GM11168 (cell line): ENCODE data around the gene ARHGEF10L.
"Not testable (repeated sequence)": the region's sequence is repeated elsewhere in the genome, so short reads cannot be mapped to it uniquely, and the experiment has no call there.

Source experiments
- in situ Hi-C: fragments of 300-500 bp; cut with MboI; formaldehyde crosslinking; loops from one replicate; pipeline ENCODE4 v1.12.0; 2022; ENCODE audit warnings: low sequenced_read_pairs; ENCODE audit not compliant: unreplicated experiment

The ARHGEF10L gene

GRCh38 chr1:17627239-17628052 lies 87.9 kb downstream of the ARHGEF10L start:
- in situ Hi-C loops, result no loop called here

DNA sequence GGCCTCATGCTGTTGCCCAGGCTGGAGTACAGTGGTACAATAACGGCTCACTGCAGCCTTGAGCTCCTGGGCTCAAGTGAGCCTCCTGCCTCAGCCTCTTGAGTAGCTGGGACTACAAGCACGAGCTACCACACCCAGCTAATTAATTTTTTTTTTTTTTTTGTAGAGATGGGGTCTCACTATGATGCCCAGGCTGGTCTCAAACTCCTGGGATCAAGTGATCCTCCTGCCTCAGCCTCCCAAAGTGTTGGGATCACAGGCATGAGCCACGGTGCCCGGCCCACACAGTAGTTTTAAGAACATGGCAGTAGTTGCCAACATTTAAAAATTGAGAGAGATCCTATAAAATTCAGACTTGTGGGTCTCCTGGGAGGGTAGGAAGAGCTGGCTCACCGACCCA lies 89.5 kb downstream of the ARHGEF10L start:
- in situ Hi-C loops, result not testable (repeated sequence)

GRCh38 chr1:17629460-17629859 lies 90.0 kb downstream of the ARHGEF10L start:
- in situ Hi-C loops, result no loop called here

- in situ Hi-C loops, result no loop called here
Measured at GRCh38 chr1:17630048-17630830, 90.7 kb downstream of the ARHGEF10L start.

GRCh38 chr1:17630986-17631385 lies 91.5 kb downstream of the ARHGEF10L start:
- in situ Hi-C loops, result no loop called here

GRCh38 chr1:17631410-17631809 lies 91.9 kb downstream of the ARHGEF10L start:
- in situ Hi-C loops, result no loop called here

- in situ Hi-C loops, result no loop called here
Measured at GRCh38 chr1:17632106-17632505, 92.6 kb downstream of the ARHGEF10L start.

DNA sequence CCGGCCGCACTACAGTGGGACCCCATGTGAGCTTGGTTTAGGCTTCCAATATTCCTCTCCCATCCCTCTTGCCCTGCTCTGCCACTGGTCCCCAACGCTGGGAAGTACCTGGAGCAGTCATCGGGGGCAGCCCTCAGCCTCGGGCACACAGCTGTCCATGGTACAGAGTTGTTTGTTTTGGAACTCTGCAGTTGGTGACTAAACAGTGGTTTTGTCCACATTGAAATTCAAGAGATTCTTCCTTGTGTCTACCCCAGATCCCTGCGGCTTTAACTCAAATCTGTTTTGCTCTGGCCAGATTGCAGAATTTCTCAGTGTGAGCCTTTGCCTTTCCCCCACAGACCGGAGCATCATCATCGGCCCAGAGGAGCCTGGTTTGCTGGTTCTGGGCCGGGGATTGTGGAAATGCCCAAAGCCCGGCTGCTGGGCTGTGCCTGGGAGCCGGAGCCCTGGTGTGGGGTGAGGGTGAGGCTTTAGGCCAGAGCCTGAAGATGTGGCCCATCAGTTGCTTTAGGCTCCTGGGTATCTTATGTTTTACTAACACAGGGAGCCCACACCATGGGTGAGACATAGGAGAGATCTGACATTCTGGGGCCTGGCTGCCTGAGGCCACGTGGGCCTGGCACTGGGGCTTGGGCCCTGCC lies 93.2 kb downstream of the ARHGEF10L start:
- in situ Hi-C loops, result no loop called here

DNA sequence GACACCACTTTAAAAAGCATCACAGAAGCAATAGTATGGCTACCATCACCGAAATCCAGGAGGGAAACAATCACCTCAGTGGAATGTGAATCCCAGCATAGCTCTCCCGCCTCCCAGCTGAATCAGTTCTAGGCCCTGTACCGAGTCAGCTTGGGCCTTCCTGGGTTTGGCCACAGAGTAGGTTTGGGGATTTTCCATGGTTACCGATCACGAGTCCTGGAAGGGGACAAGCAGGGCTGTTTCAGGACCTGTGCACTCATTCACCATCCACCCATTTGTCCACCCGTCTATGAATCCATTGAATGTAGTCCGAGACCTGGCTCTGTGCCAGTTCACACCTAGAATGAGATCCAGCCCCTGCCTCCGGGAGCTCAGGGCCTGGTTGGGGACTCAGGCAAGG lies 94.2 kb downstream of the ARHGEF10L start:
- in situ Hi-C loops, result no loop called here

DNA sequence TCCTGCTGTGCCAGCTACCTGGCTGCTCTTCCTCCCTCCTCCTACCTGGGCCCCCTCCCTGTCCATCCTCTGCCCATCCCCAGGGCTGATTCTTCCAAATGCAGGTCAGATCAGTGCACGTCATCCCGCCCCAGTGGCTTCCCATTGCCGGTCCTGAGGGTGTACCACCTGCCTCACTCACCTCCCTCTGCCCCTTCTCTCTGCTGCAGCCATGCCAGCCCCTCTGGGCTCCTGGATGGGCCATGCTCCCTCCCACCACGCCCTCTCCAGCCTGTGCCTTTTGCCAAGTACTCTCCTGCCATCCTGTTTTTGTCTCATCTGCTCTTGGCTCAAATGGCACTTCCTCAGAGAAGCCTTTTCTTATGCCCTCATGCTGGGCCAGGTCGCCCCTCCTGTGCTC lies 95.8 kb downstream of the ARHGEF10L start:
- in situ Hi-C loops, result no loop called here

DNA sequence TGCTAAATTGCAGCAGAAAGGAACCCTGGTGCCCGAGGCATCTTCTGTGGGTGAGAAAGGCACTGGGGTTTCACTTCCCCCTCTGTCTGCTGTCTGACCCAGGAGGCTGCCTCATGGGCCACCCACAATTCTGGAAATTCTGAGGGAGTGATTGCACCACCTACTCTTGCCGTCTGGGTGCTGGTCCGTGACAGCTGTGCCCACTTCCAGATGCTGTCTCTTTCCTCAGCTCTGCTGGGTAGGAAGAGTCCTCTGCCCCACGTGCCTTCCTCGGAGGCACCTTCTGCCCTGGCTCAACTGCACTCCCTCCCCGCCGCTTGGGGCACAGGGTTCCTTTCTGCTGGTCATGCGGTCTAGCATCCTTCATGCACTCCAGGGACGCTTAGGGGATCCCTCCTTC lies 96.3 kb downstream of the ARHGEF10L start:
- in situ Hi-C loops, result no loop called here

- in situ Hi-C loops, result no loop called here
Measured at GRCh38 chr1:17636612-17637011, 97.1 kb downstream of the ARHGEF10L start.

- in situ Hi-C loops, result no loop called here
Measured at GRCh38 chr1:17637055-17637454, 97.6 kb downstream of the ARHGEF10L start.

DNA sequence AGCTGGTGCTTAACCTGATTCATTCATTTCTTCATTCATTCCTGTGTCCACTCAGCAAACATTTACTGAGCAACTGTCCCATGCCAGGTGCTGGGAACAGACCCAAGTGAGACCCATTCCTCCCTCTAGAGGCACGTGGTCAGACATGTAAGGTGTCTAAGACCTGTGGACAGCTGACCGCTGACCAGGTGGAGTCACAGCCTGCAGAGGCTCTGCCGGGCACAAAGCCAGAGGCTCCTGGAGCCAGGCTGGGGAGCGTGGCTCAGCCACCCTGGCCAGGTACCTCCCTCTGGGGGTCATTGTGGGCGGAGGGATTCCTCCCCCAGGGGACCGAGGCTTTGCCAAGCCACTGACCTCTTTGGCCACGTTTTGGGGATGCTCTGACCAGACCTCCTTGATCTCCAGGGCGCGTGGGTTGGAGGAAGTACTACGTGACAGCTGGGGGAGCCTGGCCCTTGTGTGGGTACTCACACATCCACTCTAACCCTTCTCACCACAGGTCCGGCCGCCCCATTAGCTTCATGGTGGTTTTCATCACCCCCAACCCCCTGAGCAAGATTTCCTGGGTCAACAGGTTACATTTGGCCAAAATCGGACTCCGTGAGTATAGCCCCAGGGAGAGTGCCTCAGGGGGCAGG lies 100.3 kb downstream of the ARHGEF10L start:
- in situ Hi-C loops, result no loop called here

GRCh38 chr1:17640393-17640792 lies 100.9 kb downstream of the ARHGEF10L start:
- in situ Hi-C loops, result no loop called here

DNA sequence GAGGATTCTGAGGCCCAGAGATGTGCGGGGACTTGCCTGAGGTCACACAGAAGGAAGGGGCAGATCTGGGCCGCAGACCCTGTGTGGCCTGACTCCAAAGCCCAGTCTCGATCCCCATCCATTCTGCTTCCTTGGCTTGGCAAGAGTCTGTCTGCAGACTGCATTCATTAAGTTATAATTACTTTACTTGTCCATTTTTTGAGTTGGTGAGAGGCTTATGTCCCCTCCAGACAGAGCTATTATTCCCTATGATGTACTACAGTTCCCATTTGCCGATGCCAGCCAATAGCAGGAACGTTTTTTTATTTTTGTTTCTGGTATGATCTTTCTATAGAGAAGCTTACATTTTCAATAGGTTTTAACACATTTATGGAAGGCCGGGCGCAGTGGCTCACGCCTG lies 101.5 kb downstream of the ARHGEF10L start:
- in situ Hi-C loops, result no loop called here

DNA sequence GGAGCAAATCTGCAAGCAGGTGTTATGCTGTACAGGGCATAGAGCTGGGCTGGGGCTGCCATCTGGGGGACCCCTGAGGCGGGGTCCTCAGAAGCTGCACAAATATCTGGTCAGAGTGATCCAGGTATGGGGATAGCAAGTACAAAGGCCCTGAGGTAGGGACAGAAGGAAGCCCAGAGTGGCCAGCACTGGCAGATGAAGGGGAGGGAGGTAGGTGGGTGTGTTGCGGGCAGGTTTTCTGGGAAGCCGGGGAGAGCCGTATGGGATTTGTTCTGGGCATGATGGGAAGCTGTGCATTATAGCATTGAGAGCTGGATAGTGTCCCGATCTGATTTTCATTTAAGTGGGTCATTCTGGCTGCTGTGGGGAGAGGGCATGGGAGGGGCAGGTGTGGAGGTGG lies 102.7 kb downstream of the ARHGEF10L start:
- in situ Hi-C loops, result no loop called here

- in situ Hi-C loops, result no loop called here
Measured at GRCh38 chr1:17642943-17643342, 103.4 kb downstream of the ARHGEF10L start.

DNA sequence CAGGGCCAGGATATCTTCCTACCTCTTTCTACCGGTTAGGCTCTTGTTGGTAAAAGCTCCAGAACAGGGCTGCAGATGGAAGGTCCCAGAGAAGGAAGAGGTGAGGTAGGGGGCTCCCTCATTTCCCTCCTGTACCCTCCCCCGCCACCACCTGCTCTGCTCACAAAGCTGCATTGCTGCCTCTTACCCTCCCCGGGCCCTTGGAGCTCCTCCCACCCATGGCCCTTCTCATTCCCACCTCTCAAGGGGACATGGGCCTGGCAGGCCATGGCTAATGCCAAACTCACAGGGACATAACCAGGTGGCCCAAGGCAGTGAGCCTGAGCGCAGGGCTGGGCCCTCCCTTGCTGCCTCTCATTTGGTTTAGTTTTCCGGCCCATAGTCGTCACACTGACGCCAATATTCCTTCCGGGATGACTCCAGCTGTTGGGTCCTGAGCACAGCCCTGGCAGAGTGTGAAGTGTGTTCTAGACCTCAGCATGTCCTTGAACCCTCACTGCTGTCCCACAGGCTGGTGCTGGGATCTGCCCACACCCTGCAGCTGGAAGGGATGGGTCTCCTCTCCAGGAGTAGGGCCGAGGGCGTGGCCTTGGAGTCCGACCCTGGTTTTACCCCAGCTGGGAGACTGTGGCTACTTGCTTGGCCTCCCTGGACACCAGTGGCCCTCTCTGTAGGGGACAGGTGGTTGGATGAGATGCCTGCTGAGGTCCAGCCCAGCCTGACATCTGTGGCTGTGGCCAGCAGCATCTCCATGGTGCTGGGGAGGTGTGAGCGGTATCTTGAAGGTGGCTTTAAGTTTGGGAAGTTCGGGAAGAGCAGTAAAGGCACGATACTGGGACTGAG lies 104.6 kb downstream of the ARHGEF10L start:
- in situ Hi-C loops, result no loop called here
